GM18858 (cell line): ENCODE data around the gene FNDC1.
"Not testable (repeated sequence)": the region's sequence is repeated elsewhere in the genome, so short reads cannot be mapped to it uniquely, and the experiment has no call there.

Experiments
- ATAC-seq: cut with Tn5 transposase; IDR thresholded peaks from one replicate; pipeline ENCODE4 v1.9.1; 2021; ENCODE audit not compliant: unreplicated experiment

Gene FNDC1

DNA sequence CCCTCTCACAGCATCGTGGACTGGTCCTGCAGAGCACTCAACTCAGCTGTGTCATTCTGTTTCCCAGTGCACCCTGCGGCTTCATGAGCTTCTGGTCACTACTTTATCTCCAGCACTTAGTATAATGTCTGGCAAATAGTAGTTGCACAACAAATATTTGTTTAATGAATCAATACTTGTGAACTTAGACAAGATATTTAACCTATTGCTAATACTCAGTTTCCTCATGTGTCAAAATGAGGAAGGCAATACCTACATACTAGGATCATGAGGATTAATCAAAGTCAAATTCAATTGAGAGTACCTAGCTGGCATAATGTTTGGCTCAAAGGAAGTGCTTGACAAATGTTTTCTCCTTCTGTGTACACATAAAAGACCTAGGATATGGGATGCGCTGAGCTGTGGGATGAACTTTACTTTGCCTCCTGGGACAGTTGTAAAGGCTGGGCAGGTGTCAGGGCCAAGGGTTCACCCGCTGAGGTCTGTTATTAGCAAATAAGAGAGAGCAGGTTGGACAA lies 86.3 kb downstream of the FNDC1 start:
- no peak for ATAC-seq

- no peak for ATAC-seq
Observed at GRCh38 chr6:159256128-159256527, 86.9 kb downstream of the FNDC1 start.

DNA sequence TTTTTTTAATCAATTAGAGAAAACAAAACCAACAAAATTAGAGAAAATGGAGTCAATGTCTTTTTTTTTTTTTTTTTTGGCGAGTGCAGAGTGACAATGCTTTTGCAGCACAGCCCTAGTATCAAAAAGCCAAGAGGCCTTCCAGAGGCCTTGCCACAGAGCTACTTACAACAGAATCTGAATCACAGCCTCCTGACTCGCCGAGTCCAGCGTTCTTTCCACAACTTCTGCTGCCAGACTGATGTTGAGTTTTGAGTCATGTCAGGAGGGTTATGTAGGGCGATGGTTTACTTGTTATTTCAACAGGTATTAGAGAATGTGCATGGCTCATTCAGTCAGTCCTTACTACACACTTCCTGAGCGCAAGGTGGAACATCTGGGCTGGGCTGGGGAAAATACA lies 88.6 kb downstream of the FNDC1 start:
- no peak for ATAC-seq

DNA sequence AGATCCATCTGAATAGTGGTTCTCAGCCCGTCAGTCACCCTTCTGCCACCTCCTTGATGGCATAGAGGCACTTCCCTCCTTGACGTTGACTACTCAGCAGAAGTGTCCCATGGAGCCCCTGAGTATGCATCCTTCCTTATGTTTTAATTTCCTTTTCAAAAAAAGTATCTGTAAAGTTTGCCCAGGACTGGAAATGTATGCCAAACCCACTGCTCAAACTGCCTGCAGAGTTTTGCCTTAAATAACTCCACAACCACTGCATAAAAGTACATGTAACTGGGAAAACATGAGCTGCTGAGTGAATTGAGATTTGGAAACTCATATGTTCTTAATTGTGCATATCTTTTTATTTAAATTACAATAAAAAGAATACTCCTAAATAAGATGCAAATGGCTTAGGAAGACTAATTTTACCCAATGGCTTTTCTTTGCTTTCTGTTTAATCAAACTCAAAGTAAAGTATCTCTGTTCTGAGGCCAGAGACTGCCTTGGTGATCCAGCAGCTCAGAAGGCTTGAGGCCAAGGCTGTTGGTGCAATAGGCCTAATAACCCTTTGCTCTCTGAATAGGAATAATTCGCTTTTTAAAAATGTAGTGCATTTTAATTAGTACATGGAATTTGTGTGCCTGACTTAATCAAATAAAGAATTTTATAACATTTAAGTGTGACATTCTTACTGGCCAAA lies 90.4 kb downstream of the FNDC1 start:
- ATAC-seq, result no peak

- ATAC-seq, result no peak
Observed at GRCh38 chr6:159260208-159260607, 91.0 kb downstream of the FNDC1 start.

DNA sequence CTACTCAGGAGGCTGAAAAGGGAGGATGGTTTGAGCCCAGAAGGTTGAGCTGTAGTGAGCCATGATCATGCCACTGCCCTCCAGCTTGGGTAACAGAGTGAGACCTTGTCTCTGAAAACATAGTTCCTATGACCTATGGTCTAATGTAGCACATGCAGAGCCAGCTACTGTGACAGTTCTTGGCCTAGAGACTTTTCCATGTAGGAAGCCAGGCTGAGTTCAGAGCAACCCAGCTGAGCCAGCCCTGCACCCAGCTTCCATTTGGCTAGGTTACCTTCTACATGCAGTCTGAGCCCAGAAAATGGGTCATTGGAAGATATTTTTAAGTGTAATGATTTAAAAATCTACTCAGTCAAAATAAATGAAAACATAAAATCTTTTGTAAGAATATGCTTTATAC lies 92.8 kb downstream of the FNDC1 start:
- ATAC-seq, result no peak

- ATAC-seq, result no peak
Observed at GRCh38 chr6:159262586-159262985, 93.4 kb downstream of the FNDC1 start.

GRCh38 chr6:159267165-159267564 lies 98.0 kb downstream of the FNDC1 start:
- no peak for ATAC-seq

- ATAC-seq, result no peak
Observed at GRCh38 chr6:159268511-159268910, 99.3 kb downstream of the FNDC1 start.

DNA sequence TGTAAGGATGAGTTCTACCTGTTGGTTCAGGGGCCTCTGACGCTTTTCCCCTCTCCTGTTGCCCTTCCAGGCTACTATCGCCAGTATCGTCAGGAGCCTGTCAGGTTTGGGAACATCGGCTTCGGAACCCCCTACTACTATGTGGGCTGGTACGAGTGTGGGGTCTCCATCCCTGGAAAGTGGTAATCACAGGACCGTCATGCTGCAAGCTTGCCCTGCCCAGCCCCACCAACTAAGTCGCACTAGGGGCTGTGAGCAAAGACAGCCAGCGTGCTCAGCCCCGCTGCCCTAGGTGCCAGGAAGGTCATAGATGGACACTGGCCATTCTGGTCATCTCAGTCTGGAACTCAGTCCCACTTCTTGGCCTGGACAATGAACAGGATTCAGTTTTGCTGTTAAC lies 102.1 kb downstream of the FNDC1 start:
- ATAC-seq, result no peak

- no peak for ATAC-seq
Observed at GRCh38 chr6:159278626-159279025, 109.4 kb downstream of the FNDC1 start.

DNA sequence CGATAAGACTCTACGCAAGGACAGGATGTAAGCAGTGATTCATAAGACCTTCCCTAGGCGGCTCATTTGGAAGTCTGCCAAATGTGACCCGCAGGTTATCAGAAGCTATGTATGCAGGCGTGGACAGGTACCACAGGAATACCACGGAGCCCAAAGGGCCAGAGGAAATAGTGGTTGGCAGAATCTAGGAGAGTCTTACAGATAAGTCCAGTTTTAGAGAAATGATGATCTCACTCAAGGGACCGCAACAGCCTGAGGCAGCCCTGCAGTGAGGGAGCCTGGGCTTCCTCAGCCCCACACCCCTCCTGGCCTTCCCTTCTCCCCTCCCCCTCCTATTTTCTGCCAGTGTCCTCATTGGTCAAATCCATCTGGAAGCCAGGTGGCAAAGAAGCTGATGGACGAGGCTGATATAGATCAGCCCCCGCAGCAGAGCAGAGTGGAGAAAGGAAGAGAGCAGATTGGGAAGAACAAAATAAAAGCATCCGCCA lies 110.6 kb downstream of the FNDC1 start:
- no peak for ATAC-seq

DNA sequence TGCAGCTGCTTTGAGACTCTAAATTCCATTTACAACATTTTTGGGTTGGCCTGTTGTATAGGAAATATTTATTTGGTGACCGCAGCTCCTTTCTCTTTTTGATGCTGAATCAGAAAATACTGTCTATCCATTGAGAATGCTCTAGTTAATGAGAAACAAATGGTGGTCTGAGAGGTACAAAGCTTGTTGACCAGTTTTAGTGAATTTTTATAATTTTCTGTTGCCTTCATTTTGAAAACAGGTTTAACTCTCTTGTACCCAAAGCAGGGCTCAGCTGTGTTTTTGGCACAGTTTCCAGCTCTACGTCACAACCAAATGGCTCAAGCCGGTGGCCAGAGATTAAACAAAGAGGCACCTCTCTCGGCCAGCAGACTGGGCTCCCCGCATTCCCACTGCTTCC lies 113.2 kb downstream of the FNDC1 start:
- ATAC-seq, result no peak

- not testable (repeated sequence) for ATAC-seq
Observed at GRCh38 chr6:159284661-159285060, 115.5 kb downstream of the FNDC1 start.

DNA sequence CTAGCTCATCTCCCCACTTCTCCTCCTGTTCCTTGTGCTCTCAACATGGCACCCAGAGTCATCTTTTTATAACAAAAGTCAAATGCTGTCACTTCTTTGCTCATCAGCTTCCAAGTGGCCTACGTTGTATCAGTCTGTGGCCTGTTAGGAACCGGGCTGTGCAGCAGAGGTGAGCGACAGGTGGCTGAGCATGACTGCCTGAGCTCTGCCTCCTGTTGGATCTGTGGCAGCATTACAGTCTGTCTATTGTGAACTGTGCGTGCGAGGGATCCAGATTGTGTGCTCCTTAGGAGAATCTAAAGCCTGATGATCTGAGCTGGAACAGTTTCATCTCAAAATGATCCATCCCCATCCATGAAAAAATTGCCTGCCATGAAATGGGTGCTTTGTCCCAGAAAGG lies 129.6 kb downstream of the FNDC1 start:
- ATAC-seq, result no peak

- ATAC-seq, result no peak
Observed at GRCh38 chr6:159299566-159299965, 130.4 kb downstream of the FNDC1 start.

DNA sequence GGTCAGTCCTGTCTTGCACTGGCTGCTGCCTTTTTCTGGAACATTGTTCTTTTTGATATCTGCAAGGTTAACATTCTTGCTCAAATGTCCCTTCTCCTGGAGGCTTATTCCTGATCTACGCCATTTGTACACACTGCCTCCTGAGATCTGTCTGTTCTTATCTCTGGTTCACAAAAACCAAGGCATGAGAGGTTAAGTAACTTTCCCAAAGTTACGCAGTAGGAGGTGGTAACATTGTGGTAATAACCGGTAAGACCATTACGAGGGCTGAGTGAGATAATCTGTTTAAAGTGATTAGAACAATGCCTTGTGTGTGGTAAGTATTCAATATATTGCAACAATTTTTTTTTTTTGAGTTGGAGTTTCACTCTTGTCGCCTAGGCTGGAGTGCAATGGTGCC lies 132.1 kb downstream of the FNDC1 start:
- no peak for ATAC-seq

GRCh38 chr6:159301810-159302593 lies 132.8 kb downstream of the FNDC1 start:
- no peak for ATAC-seq

DNA sequence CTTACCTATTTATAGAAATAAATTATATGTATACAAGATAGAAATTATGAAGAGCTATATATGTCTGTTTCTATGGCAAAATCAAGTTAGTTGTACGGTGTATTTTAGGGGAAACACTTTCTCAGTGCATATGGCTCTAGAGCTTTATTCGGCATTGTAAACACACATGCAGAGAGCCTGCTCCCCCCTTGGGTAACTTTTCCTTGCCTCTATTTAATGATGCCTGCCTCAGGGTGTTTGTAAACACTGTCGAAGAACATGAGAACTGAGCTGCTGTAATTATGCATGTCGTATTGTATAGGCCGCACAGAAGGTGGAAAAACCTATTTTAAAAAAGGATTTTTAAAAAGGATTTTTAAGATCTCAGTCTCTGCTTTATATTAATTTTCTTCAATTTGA lies 133.4 kb downstream of the FNDC1 start:
- ATAC-seq, result no peak

GRCh38 chr6:159303159-159303558 lies 134.0 kb downstream of the FNDC1 start:
- no peak for ATAC-seq

DNA sequence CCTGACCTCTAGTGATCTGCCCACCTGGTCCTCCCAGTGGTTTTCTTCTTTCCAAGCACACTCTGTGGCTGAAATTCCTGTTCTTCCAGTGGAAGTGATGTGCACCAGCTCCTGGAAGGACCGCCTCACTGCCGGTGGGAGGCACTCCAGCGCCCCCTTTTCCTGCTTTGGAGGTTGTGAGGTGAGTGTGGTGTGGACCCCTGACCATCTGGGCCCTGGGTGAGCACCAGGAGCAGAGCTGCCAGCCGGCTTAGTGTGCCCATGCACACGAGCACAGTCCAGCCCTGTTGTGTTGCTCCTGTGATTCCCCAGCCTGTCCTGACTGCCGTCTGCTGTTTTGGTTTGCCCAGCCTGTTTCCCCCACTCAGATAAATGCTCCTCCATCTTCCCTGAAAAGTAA lies 134.6 kb downstream of the FNDC1 start:
- ATAC-seq, result no peak

- no peak for ATAC-seq
Observed at GRCh38 chr6:159304641-159305040, 135.4 kb downstream of the FNDC1 start.
